Fibroblast of the aortic adventitia (primary cell): ENCODE data around the gene LOC101059915.
"Not testable (repeated sequence)": the region's sequence is repeated elsewhere in the genome, so short reads cannot be mapped to it uniquely, and the experiment has no call there.

Experiments
- DNase-seq: peaks from one replicate; pipeline ENCODE4 v3.0.0-alpha.2; 2010; ENCODE audit warnings: low read depth
- H3K4me3 ChIP-seq: 2 replicates; pipeline ENCODE4 v1.5.1; 2011; ENCODE audit warnings: low read depth, mild to moderate bottlenecking, control low read depth, low read length, moderate library complexity
- CTCF ChIP-seq: IDR thresholded peaks from 2 replicates; pipeline ENCODE4 v1.5.1; 2011; ENCODE audit warnings: mild to moderate bottlenecking, low read length, control low read depth, inconsistent platforms; ENCODE audit not compliant: insufficient read depth

The LOC101059915 gene

GRCh38 chrX:71671043-71671780 is 3.9 kb downstream of the LOC101059915 start:
- no peak for DNase-seq
- no peak for TF ChIP-seq CTCF
- H3K4me3 ChIP-seq, result no peak overlapping the region

- no peak overlapping the region for H3K4me3 ChIP-seq
- no peak for DNase-seq
- TF ChIP-seq CTCF, result no peak
Measured at GRCh38 chrX:71671938-71672337, 4.6 kb downstream of the LOC101059915 start.

- not testable (repeated sequence) for DNase-seq, H3K4me3 ChIP-seq
Measured at GRCh38 chrX:71675636-71676035, 8.3 kb downstream of the LOC101059915 start.

GRCh38 chrX:71676068-71676795 is 8.9 kb downstream of the LOC101059915 start:
- DNase-seq, H3K4me3 ChIP-seq: not testable (repeated sequence)

- H3K4me3 ChIP-seq, DNase-seq: not testable (repeated sequence)
Measured at GRCh38 chrX:71677195-71677594, 9.8 kb downstream of the LOC101059915 start.

GRCh38 chrX:71679575-71680207 is 12.3 kb downstream of the LOC101059915 start:
- no peak overlapping the region for H3K4me3 ChIP-seq
- TF ChIP-seq CTCF, result no peak
- no peak for DNase-seq

GRCh38 chrX:71696641-71697465 is 29.5 kb downstream of the LOC101059915 start:
- not testable (repeated sequence) for DNase-seq, H3K4me3 ChIP-seq

GRCh38 chrX:71697466-71698298 is 30.3 kb downstream of the LOC101059915 start:
- not testable (repeated sequence) for H3K4me3 ChIP-seq, DNase-seq

- not testable (repeated sequence) for H3K4me3 ChIP-seq, DNase-seq
Measured at GRCh38 chrX:71698299-71699022, 31.1 kb downstream of the LOC101059915 start.

GRCh38 chrX:71699023-71699344 is 31.6 kb downstream of the LOC101059915 start:
- H3K4me3 ChIP-seq, DNase-seq: not testable (repeated sequence)

GRCh38 chrX:71702853-71703252 is 35.5 kb downstream of the LOC101059915 start:
- not testable (repeated sequence) for DNase-seq, H3K4me3 ChIP-seq

- not testable (repeated sequence) for H3K4me3 ChIP-seq, DNase-seq
Measured at GRCh38 chrX:71714064-71714463, 46.7 kb downstream of the LOC101059915 start.

- DNase-seq, H3K4me3 ChIP-seq: not testable (repeated sequence)
Measured at GRCh38 chrX:71715551-71715950, 48.2 kb downstream of the LOC101059915 start.
